Endothelial cell of umbilical vein (primary cell): Measurements from ENCODE around the gene EML1. TPM values are rescaled to one million over a fixed set of nuclear protein-coding genes. Genes with fewer than 3 reads are reported as not detected.

Experiments
- BruUV-seq: library from RNA; stranded (reverse); fragments of 400-500 nt; replicated peaks from 2 replicates; lab custom pipeline; 2021; lab: Mats Ljungman, UMichigan
- CTCF ChIA-PET: fragments of 300-600, 350-600 bp; sonication (Branson Sonifier 250); formaldehyde crosslinking; loops from one replicate; lab custom pipeline; 2021; ENCODE audit warnings: antibody characterized with exemption, inconsistent platforms; lab: Charles Lee
- POLR2A ChIA-PET: fragments of 300-600, 350-600 bp; sonication (Branson Sonifier 250); formaldehyde crosslinking; loops from one replicate; lab custom pipeline; 2021; ENCODE audit warnings: antibody characterized with exemption, inconsistent platforms; lab: Charles Lee
- DNase-seq: peaks from one replicate; pipeline ENCODE4 v3.0.0-alpha.2; 2011; ENCODE audit warnings: low read depth, low spot score
- FAIRE-seq: peaks from 2 replicates; lab custom pipeline; 2011; peaks lifted over from hg19 to GRCh38; lab: Jason Lieb, UNC
- H2AFZ ChIP-seq: 2 replicates; pipeline ENCODE4 v1.6.0; 2012; ENCODE audit warnings: low read depth, low read length, control low read depth, inconsistent platforms
- H3K27ac ChIP-seq: 2 replicates; pipeline ENCODE4 v1.5.1; 2011; ENCODE audit warnings: low read depth, mild to moderate bottlenecking, control low read depth, low read length, moderate library complexity; ENCODE audit not compliant: insufficient read depth
- H3K27me3 ChIP-seq, 2 experiments: 2 replicates each; pipeline versions ENCODE4 v1.6.0 to v1.6.1; 2011; ENCODE audit warnings: low read length in 2 of 2, mixed read lengths in 1 of 2; ENCODE audit not compliant: control insufficient read depth in 2 of 2, insufficient read depth in 2 of 2
- H3K36me3 ChIP-seq, 2 experiments: 2 replicates in 1 of 2; 3 replicates in 1 of 2; pipeline ENCODE4 v1.5.1; 2011; ENCODE audit warnings: low read length in 2 of 2, mild to moderate bottlenecking in 1 of 2, moderate library complexity in 1 of 2; ENCODE audit not compliant: control insufficient read depth in 2 of 2, insufficient read depth in 2 of 2; ENCODE audit errors: extremely low read depth in 1 of 2
- H3K4me1 ChIP-seq: 3 replicates; pipeline ENCODE4 v1.5.1; 2011; ENCODE audit warnings: mild to moderate bottlenecking, low read length; ENCODE audit not compliant: control insufficient read depth, insufficient read depth; ENCODE audit errors: extremely low read depth
- H3K4me2 ChIP-seq: 2 replicates; pipeline ENCODE4 v1.6.1; 2011; ENCODE audit warnings: low read length, control low read depth, mixed read lengths; ENCODE audit not compliant: insufficient read depth
- H3K4me3 ChIP-seq, 3 experiments: fragments of 200-600 bp in 1 of 3; sonication (generic), shearing (Covaris generic) in 1 of 3; replicated peaks in 1 of 3; 2 replicates each; pipeline ENCODE4 v1.5.1; 2011 to 2016; ENCODE audit warnings: control low read depth in 3 of 3, low read length in 3 of 3, mild to moderate bottlenecking in 2 of 3, inconsistent platforms in 1 of 3, low read depth in 1 of 3, moderate library complexity in 1 of 3; ENCODE audit not compliant: insufficient read depth in 1 of 3
- H3K79me2 ChIP-seq: 2 replicates; pipeline ENCODE4 v1.6.0; 2012; ENCODE audit warnings: low read length, inconsistent platforms; ENCODE audit not compliant: control insufficient read depth, insufficient read depth
- H3K9ac ChIP-seq: replicated peaks from 2 replicates; pipeline ENCODE3; 2011; ENCODE audit warnings: low read length, control low read depth; ENCODE audit not compliant: insufficient read depth; ENCODE audit errors: extremely low read depth
- H3K9me1 ChIP-seq: replicated peaks from 3 replicates; pipeline ENCODE4 v1.6.0; 2011; ENCODE audit warnings: mild to moderate bottlenecking, low read length; ENCODE audit not compliant: control insufficient read depth, insufficient read depth; ENCODE audit errors: extremely low read depth
- H3K9me3 ChIP-seq: replicated peaks from 2 replicates; pipeline ENCODE4 v1.5.1; 2012; ENCODE audit warnings: low read length, inconsistent platforms; ENCODE audit not compliant: control insufficient read depth, insufficient read depth
- H4K20me1 ChIP-seq: replicated peaks from 2 replicates; pipeline ENCODE3; 2011; ENCODE audit warnings: mild to moderate bottlenecking, low read length; ENCODE audit not compliant: control insufficient read depth, insufficient read depth; ENCODE audit errors: extremely low read depth
- GATA2 ChIP-seq: IDR thresholded peaks from 2 replicates; pipeline ENCODE4 v1.7.0; 2011; ENCODE audit warnings: low read depth, mild to moderate bottlenecking, moderate library complexity, mixed read lengths, low read length; ENCODE audit not compliant: insufficient read length, insufficient read depth
- JUN ChIP-seq: IDR thresholded peaks from 2 replicates; pipeline ENCODE4 v1.6.1; 2011; ENCODE audit warnings: borderline replicate concordance, low read depth; ENCODE audit not compliant: insufficient read length, insufficient read depth
- MYC ChIP-seq: IDR thresholded peaks from one replicate; pipeline ENCODE4 v1.6.1; 2011; ENCODE audit warnings: mild to moderate bottlenecking, low read depth, low read length
- POLR2A ChIP-seq: IDR thresholded peaks from 2 replicates; pipeline ENCODE4 v1.6.1; 2012; ENCODE audit warnings: low read depth, mild to moderate bottlenecking, control low read depth, low read length
- dilution Hi-C: fragments of 300-500 bp; cut with MboI; formaldehyde crosslinking; loops from one replicate; pipeline ENCODE4 v1.15.0; 2019; ENCODE audit warnings: low sequenced_read_pairs; ENCODE audit not compliant: extremely low pct_ligation_motif_present
- intact Hi-C: fragments of 100-400 bp; cut with micrococcal nuclease; formaldehyde crosslinking; loops from one replicate; pipeline ENCODE4 v1.10.0; 2022
- polyA plus RNA-seq, 4 experiments: library from polyadenylated mRNA; depleted of rRNA in 3 of 4; stranded (reverse) in 3 of 4; unstranded in 1 of 4; fragments of >200 nt; gene quantifications; 2 replicates each; pipeline versions ENCODE4 v1.2.1 to v1.2.3, GENCODE V29; 2011 to 2012; ENCODE audit warnings: missing spikeins in 1 of 4
- total RNA-seq: library from RNA; stranded (reverse); gene quantifications from 2 replicates; pipeline ENCODE4 v1.2.3, GENCODE V29; 2021
- TF ChIP-seq, protein P1 (sequence below): IDR thresholded peaks from 2 replicates; pipeline ENCODE4 v1.6.1; 2011; ENCODE audit not compliant: insufficient read depth, insufficient read length
- TF ChIP-seq, protein P2 (sequence below), 2 donors: IDR thresholded peaks; 1 replicate in 1 of 2; 2 replicates in 1 of 2; pipeline ENCODE4 v1.5.1; 2011; ENCODE audit warnings: low read length in 2 of 2, mild to moderate bottlenecking in 2 of 2, moderate library complexity in 2 of 2, control low read depth in 1 of 2, inconsistent platforms in 1 of 2, low read depth in 1 of 2; ENCODE audit not compliant: insufficient read depth in 1 of 2; ENCODE audit errors: extremely low read depth in 1 of 2

EML1 gene
- total and polyA plus RNA-seq, 2 donors (not counting 3 experiments of a cell fraction or from before 2014, with no cell fraction given), result 22.9 to 33.0 TPM

DNA sequence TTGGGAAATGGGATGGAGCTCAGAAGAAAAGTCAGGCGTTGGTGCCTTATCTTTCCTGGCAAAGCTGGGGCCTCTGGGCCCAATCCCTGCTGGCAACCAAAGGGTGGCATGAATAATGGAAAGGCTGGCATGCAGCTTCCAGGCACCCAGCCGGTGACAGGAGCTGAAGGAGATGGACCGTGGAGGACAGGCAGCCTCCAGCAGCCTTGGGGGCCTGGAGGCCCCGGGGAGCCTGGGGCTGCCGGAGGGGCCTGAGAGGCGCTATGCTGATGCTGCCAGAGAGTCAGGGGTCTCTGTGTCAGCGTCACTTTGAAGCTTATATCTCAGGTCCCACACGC lies 38.2 kb upstream of the EML1 start:
- FAIRE-seq (no peak), DNase-seq (no peak)
- intact Hi-C loops, result loop anchor here (10.0 kb wide), 2 partner anchors 220 to 630 kb away; no protein-coding TSS in a partner anchor
- dilution Hi-C loops, result no loop called here
- Histone ChIP-seq H4K20me1 (no peaks in the 10 kb centered on the region), H3K4me1 (peaks cover 81% of the 10 kb centered on the region), H3K9ac (no peak overlapping the region), H3K27me3 (no peaks in the 10 kb centered on the region), H3K9me3 (no peaks in the 10 kb centered on the region), H3K79me2 (no peaks in the 10 kb centered on the region), H3K36me3 (no peaks in the 10 kb centered on the region), H3K9me1 (no peaks in the 10 kb centered on the region), H3K27ac (peak overlapping the region; percentile 87), H3K4me2 (no peak overlapping the region), H2AFZ (no peak overlapping the region), H3K4me3 (no peak overlapping the region)
- TF ChIP-seq MYC, result no peak
- TF ChIP-seq JUN, result no peak
- TF ChIP-seq, protein P1, sequence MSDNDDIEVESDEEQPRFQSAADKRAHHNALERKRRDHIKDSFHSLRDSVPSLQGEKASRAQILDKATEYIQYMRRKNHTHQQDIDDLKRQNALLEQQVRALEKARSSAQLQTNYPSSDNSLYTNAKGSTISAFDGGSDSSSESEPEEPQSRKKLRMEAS, result no peak
- no peak for TF ChIP-seq GATA2
- no peak for TF ChIP-seq POLR2A
- TF ChIP-seq, protein P2, sequence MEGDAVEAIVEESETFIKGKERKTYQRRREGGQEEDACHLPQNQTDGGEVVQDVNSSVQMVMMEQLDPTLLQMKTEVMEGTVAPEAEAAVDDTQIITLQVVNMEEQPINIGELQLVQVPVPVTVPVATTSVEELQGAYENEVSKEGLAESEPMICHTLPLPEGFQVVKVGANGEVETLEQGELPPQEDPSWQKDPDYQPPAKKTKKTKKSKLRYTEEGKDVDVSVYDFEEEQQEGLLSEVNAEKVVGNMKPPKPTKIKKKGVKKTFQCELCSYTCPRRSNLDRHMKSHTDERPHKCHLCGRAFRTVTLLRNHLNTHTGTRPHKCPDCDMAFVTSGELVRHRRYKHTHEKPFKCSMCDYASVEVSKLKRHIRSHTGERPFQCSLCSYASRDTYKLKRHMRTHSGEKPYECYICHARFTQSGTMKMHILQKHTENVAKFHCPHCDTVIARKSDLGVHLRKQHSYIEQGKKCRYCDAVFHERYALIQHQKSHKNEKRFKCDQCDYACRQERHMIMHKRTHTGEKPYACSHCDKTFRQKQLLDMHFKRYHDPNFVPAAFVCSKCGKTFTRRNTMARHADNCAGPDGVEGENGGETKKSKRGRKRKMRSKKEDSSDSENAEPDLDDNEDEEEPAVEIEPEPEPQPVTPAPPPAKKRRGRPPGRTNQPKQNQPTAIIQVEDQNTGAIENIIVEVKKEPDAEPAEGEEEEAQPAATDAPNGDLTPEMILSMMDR (IDR thresholded peaks at IDR 0.05; ENCODE audit: extremely low read depth in 1 of 2, insufficient read depth in 1 of 2, low read depth in 1 of 2, low read length in 2 of 2), result no peak
- ChIA-PET CTCF (interaction anchor here (0.9 to 4.8 kb wide), 6 partner anchors 20 to 144 kb away, joined by 3 to 26 read pairs (median 6); partner anchors contain the start of gene EML1), POLR2A (no interaction called here)
- BruUV-seq, result no TSS peak
